ENCODE data around the gene TMEM178B.

- TF ChIP-seq, protein P1, sequence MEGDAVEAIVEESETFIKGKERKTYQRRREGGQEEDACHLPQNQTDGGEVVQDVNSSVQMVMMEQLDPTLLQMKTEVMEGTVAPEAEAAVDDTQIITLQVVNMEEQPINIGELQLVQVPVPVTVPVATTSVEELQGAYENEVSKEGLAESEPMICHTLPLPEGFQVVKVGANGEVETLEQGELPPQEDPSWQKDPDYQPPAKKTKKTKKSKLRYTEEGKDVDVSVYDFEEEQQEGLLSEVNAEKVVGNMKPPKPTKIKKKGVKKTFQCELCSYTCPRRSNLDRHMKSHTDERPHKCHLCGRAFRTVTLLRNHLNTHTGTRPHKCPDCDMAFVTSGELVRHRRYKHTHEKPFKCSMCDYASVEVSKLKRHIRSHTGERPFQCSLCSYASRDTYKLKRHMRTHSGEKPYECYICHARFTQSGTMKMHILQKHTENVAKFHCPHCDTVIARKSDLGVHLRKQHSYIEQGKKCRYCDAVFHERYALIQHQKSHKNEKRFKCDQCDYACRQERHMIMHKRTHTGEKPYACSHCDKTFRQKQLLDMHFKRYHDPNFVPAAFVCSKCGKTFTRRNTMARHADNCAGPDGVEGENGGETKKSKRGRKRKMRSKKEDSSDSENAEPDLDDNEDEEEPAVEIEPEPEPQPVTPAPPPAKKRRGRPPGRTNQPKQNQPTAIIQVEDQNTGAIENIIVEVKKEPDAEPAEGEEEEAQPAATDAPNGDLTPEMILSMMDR (IDR thresholded peaks at IDR 0.05) = no peak
- TF ChIP-seq EZH2 (IDR thresholded peaks at IDR 0.05; ENCODE audit: borderline replicate concordance, insufficient read depth, low read depth, low read length, poor library complexity, severe bottlenecking) = no peak
These were observed 104.7 kb downstream of the TMEM178B start for GRCh38 chr7:141178486-141179135.

Measured in B cell (primary cell).